T-helper 2 cell treated with Interferon-gamma antibody and Interleukin-4, amounts not matched to agents 5 μg/mL and 100 μg/mL, for 36 hours (primary cell): ENCODE measurements around the gene ZNF618.

Experiments
- DNase-seq: peaks from one replicate; pipeline ENCODE4 v3.0.0; 2021; ENCODE audit warnings: low spot score
- H3K27ac Mint-ChIP-seq: one replicate; pipeline ENCODE4 v1.8.0; 2021; ENCODE audit warnings: mild to moderate bottlenecking, mixed read lengths
- H3K27me3 Mint-ChIP-seq: one replicate; pipeline ENCODE4 v1.8.0; 2021; ENCODE audit warnings: low read depth, mixed read lengths
- H3K36me3 Mint-ChIP-seq: one replicate; pipeline ENCODE4 v1.8.0; 2021; ENCODE audit warnings: low read depth, mixed read lengths
- H3K4me1 Mint-ChIP-seq: one replicate; pipeline ENCODE4 v1.8.0; 2021; ENCODE audit warnings: low read depth, mixed read lengths
- H3K4me3 Mint-ChIP-seq: one replicate; pipeline ENCODE4 v1.8.0; 2022; ENCODE audit warnings: mild to moderate bottlenecking, moderate library complexity, mixed read lengths
- H3K9me3 Mint-ChIP-seq: one replicate; pipeline ENCODE4 v1.8.0; 2021; ENCODE audit warnings: mixed read lengths

ZNF618 gene

DNA sequence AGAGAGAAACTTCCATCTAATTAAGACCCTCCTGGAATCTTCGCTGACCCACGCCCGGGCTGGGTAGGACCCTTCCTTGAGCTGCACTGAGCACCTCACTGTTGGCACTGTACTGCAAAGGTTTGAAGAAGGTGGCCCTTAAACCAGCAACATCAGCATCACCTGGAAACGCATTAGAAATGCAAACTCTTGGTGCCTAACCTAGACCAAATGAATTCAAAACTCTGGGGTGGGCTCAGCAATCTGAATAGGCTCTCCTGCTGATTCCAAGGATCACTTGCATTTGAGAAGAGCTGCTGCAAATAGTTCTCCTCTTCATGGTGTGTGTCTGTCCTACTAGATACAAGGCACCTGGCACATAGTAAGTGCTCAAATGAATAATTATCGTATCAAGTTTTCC is 2.7 kb upstream of the ZNF618 start:
- no peak for DNase-seq
- H3K4me1 Mint-ChIP-seq, result peaks cover 4% of the 10 kb centered on the region
- no peak overlapping the region for H3K27ac Mint-ChIP-seq
- H3K36me3 Mint-ChIP-seq, result no peaks in the 10 kb centered on the region
- H3K9me3 Mint-ChIP-seq, result no peaks in the 10 kb centered on the region
- H3K4me3 Mint-ChIP-seq, result no peak overlapping the region
- peaks cover 38% of the 10 kb centered on the region for H3K27me3 Mint-ChIP-seq

DNA sequence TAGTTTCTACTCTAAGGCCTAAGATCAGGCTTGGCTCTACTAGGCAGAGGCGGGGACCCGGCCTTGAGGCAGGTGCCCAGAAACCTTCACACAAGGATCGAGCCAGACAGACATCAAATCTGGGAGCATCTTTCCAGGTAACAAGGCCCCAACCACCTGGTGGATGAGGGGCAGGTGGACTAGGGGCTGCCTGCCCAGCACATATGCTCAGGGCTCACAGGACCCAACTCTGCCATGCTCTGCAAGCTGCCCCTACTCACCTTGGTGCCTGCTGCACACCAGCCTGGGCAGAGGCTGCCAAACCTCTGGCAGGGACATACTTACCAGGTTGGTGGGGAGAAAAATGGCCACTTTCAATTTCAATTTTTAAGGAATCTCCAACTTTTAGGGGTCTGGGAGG is 2.2 kb upstream of the ZNF618 start:
- Mint-ChIP-seq H3K4me1 (peaks cover 4% of the 10 kb centered on the region), H3K27ac (no peak overlapping the region), H3K4me3 (no peak overlapping the region), H3K27me3 (peaks cover 41% of the 10 kb centered on the region), H3K36me3 (no peaks in the 10 kb centered on the region), H3K9me3 (no peaks in the 10 kb centered on the region)
- DNase-seq, result no peak

DNA sequence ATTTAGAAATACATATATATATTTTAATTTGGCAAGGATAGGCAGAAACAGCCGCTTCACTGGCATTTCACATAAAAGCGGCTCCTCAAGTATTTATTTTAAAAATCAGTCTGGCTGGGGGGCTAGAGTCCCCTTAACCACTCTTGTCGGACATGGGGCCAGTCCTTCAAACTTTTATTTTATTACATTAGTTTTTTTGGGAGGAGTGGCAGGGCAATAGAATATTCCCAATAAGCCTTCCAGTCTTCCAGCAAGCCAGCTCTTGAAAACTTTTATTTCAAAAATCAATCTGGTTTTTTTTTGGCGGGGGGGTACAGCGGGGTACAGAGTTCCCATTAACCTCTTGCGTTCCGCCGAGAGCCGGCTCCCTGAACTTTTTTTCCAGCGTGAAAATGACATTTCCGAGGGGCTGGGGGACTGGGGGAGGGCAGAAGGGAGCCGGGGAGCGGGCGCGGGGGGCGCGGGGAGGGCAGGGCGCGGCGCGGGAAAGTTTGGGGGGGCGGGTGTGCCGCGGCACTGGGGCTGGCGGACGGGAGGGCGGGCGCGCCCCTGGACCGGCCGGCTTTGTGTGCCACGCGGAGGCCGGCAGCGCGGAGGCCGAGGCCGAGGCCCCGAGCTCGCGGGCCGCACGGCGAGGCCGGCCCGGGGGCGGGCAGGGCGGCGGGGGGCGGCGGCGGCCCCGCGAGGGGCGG is 504 bp upstream of the ZNF618 start:
- H3K4me1 Mint-ChIP-seq, result peaks cover 6% of the 10 kb centered on the region
- H3K9me3 Mint-ChIP-seq, result no peaks in the 10 kb centered on the region
- peak overlapping the region; percentile 26 for H3K4me3 Mint-ChIP-seq
- H3K36me3 Mint-ChIP-seq, result no peaks in the 10 kb centered on the region
- H3K27ac Mint-ChIP-seq, result no peak overlapping the region
- peaks cover 41% of the 10 kb centered on the region for H3K27me3 Mint-ChIP-seq
- DNase-seq, result no peak

GRCh38 chr9:113876993-113877368 is 872 bp downstream of the ZNF618 start:
- no peaks in the 10 kb centered on the region for H3K9me3 Mint-ChIP-seq
- H3K4me3 Mint-ChIP-seq, result peak overlapping the region; percentile 86
- no peak overlapping the region for H3K27ac Mint-ChIP-seq
- peaks cover 6% of the 10 kb centered on the region for H3K4me1 Mint-ChIP-seq
- DNase-seq, result no peak
- no peaks in the 10 kb centered on the region for H3K36me3 Mint-ChIP-seq
- H3K27me3 Mint-ChIP-seq, result peaks cover 39% of the 10 kb centered on the region

- H3K9me3 Mint-ChIP-seq, result no peaks in the 10 kb centered on the region
- no peak overlapping the region for H3K4me3 Mint-ChIP-seq
- peaks cover 33% of the 10 kb centered on the region for H3K27me3 Mint-ChIP-seq
- no peak for DNase-seq
- H3K36me3 Mint-ChIP-seq, result no peaks in the 10 kb centered on the region
- no peak overlapping the region for H3K27ac Mint-ChIP-seq
- H3K4me1 Mint-ChIP-seq, result peaks cover 6% of the 10 kb centered on the region
These were observed 3.2 kb downstream of the ZNF618 start for GRCh38 chr9:113879318-113879717.

DNA sequence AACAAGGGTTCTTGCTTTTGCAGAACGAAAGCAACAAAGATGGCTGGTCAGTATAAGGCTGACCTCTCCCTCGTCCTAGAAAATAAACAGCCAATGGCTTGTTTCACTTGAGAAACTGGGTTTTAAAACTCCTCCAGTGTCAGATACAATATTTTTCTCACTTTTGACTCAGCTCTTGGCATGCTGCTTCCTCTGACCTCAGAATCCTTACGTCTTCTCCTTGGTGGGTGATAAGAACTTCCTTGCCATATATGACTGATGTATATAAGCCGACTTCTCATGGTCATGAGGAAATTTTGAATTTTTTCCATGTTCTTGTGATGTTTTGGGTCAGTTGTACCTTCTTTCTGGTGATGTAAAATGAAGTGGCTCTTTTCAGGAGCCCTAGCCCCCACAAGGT is 3.8 kb downstream of the ZNF618 start:
- no peaks in the 10 kb centered on the region for H3K9me3 Mint-ChIP-seq
- no peak overlapping the region for H3K4me3 Mint-ChIP-seq
- peaks cover 27% of the 10 kb centered on the region for H3K27me3 Mint-ChIP-seq
- peaks cover 6% of the 10 kb centered on the region for H3K4me1 Mint-ChIP-seq
- no peaks in the 10 kb centered on the region for H3K36me3 Mint-ChIP-seq
- no peak overlapping the region for H3K27ac Mint-ChIP-seq
- DNase-seq, result no peak

DNA sequence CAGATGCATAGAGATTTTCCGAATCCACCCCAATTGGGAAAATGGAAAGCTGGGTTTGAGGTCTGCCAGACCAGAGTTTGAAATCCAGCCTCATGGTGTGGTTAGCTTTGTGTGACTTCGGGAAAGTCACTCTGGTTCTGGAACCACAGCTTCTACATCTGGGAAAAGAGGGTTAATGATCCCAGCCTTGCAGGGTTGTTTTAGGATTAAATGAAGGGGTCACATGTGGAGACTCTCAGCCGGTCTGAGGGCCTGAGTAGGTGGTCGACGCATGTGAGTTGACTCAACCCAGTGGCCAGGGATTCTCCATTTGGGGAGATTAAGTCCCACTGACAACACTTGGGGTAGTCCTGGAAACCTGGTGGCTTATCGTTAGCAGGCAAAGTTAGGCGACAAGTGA is 6.1 kb downstream of the ZNF618 start:
- DNase-seq, result no peak
- H3K4me1 Mint-ChIP-seq, result peaks cover 18% of the 10 kb centered on the region
- no peak overlapping the region for H3K27ac Mint-ChIP-seq
- no peaks in the 10 kb centered on the region for H3K9me3 Mint-ChIP-seq
- no peak overlapping the region for H3K4me3 Mint-ChIP-seq
- H3K27me3 Mint-ChIP-seq, result peaks cover 14% of the 10 kb centered on the region
- peaks cover 1% of the 10 kb centered on the region for H3K36me3 Mint-ChIP-seq

DNA sequence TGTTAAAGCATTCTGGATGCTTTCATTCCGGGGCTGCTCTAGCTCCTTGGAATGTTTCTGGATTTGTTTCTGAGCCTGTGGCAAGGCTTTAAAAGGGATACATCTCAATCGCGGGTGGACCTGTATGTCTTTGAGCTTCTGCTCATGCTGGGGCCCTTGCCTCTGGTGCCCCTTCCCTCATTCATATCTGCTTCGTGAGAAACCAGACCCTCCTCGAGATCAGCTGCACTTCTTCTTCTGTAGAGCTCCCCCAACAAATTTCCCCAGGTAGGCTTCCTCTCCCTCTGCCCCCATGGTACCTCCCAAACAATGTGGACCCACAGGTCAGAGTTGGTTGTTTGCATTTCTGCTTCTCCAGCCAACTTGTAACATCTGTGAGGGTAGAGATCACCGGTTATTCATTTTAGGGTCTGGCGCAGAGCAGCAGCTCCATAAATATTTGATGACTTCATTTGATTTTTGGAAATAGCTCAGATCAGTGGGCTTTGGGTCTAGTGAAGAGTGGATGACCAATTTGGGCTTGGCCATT is 6.6 kb downstream of the ZNF618 start:
- Mint-ChIP-seq H3K27ac (no peak overlapping the region), H3K4me3 (no peak overlapping the region), H3K36me3 (peaks cover 1% of the 10 kb centered on the region), H3K9me3 (no peaks in the 10 kb centered on the region), H3K4me1 (peaks cover 18% of the 10 kb centered on the region), H3K27me3 (peaks cover 10% of the 10 kb centered on the region)
- DNase-seq, result no peak

DNA sequence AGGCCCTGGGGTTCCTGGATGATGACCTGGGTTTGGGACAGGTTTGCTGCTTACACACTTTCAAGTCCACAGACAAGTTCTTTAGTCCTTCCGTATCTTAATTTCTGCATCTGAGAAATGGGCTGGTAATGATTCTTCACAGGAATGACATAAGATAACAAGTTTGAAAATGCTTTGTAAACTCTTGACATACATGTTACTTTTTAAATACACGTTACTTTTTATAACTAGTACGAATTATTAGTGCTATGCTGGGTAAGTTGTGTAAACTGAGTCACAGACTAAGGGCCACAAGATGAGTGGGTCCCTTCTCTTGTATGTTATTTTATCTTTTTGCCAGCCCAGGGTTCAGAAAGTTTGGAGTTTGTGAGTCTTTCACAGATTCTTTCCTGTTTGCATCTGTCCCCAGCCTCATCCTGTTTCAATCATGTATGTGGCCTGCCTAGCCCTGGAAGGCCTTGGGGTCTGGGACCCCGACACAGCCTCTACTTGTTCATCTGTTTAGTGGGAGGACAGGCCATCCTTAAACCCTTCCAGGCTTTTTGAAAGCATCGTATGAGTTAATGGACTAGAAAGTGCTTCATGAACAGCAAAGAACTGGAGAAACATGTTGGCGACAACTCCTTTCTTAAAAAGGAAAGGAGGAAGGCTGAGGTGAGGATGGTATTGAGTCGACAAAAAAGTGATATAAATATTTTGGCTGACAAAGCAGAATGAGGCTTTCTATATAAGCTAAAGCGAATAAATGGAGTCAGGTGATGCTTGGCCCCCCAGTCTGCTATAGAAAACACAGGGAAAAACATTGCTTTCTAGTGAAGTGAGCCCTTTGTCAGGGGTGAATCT is 9.3 kb downstream of the ZNF618 start:
- peaks cover 3% of the 10 kb centered on the region for H3K9me3 Mint-ChIP-seq
- H3K4me3 Mint-ChIP-seq, result peak overlapping the region; percentile 83
- DNase-seq, result no peak
- peaks cover 1% of the 10 kb centered on the region for H3K36me3 Mint-ChIP-seq
- H3K4me1 Mint-ChIP-seq, result peaks cover 16% of the 10 kb centered on the region
- peaks cover 2% of the 10 kb centered on the region for H3K27me3 Mint-ChIP-seq
- H3K27ac Mint-ChIP-seq, result peak overlapping the region; percentile 14

- Mint-ChIP-seq H3K27me3 (peaks cover 2% of the 10 kb centered on the region), H3K4me3 (peak overlapping the region; percentile 83), H3K27ac (peak overlapping the region; percentile 14), H3K9me3 (peaks cover 8% of the 10 kb centered on the region), H3K36me3 (peaks cover 1% of the 10 kb centered on the region), H3K4me1 (peaks cover 16% of the 10 kb centered on the region)
- no peak for DNase-seq
These were observed 9.9 kb downstream of the ZNF618 start for GRCh38 chr9:113886026-113886369.

GRCh38 chr9:113886466-113886865 is 10.4 kb downstream of the ZNF618 start:
- peaks cover 9% of the 10 kb centered on the region for H3K9me3 Mint-ChIP-seq
- peaks cover 16% of the 10 kb centered on the region for H3K4me1 Mint-ChIP-seq
- no peak for DNase-seq
- peaks cover 1% of the 10 kb centered on the region for H3K36me3 Mint-ChIP-seq
- peak overlapping the region; percentile 83 for H3K4me3 Mint-ChIP-seq
- no peak overlapping the region for H3K27ac Mint-ChIP-seq
- H3K27me3 Mint-ChIP-seq, result peaks cover 2% of the 10 kb centered on the region

GRCh38 chr9:113886933-113887332 is 10.8 kb downstream of the ZNF618 start:
- Mint-ChIP-seq H3K4me1 (peaks cover 16% of the 10 kb centered on the region), H3K4me3 (no peak overlapping the region), H3K27me3 (peaks cover 2% of the 10 kb centered on the region), H3K27ac (no peak overlapping the region), H3K9me3 (peaks cover 9% of the 10 kb centered on the region), H3K36me3 (peaks cover 1% of the 10 kb centered on the region)
- DNase-seq, result no peak

DNA sequence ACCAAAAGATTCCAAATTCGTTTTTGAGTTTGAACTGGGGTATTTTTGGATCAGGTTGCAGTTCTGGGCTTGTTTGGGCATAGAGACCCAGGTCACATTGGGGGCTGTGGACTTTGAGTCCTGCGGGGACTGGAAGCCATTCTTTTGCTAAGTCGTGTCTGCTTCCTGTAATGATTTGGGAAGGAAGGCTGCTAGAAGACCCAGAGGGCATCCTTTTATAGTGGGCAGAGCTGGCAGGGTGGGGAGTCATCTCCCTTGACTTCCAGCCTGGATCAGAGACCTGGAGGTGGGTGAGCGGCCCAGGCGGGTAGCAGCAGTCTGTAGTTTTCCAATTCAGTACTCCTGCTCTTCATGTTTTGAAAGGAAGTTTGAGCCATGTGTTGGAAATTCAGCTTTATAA is 11.3 kb downstream of the ZNF618 start:
- H3K27ac Mint-ChIP-seq, result no peak overlapping the region
- no peak for DNase-seq
- no peak overlapping the region for H3K4me3 Mint-ChIP-seq
- peaks cover 9% of the 10 kb centered on the region for H3K9me3 Mint-ChIP-seq
- H3K4me1 Mint-ChIP-seq, result peaks cover 16% of the 10 kb centered on the region
- peaks cover 1% of the 10 kb centered on the region for H3K36me3 Mint-ChIP-seq
- H3K27me3 Mint-ChIP-seq, result peaks cover 2% of the 10 kb centered on the region

- peaks cover 9% of the 10 kb centered on the region for H3K9me3 Mint-ChIP-seq
- no peak for DNase-seq
- peaks cover 4% of the 10 kb centered on the region for H3K27me3 Mint-ChIP-seq
- peaks cover 16% of the 10 kb centered on the region for H3K4me1 Mint-ChIP-seq
- no peak overlapping the region for H3K4me3 Mint-ChIP-seq
- H3K36me3 Mint-ChIP-seq, result peaks cover 1% of the 10 kb centered on the region
- H3K27ac Mint-ChIP-seq, result no peak overlapping the region
These were observed 12.2 kb downstream of the ZNF618 start for GRCh38 chr9:113888336-113888735.
